Measurements from ENCODE around the gene C3orf20.
A peak's percentile ranks its signal among the peaks of the same experiment; 100 is the strongest.

C3orf20 gene

DNA sequence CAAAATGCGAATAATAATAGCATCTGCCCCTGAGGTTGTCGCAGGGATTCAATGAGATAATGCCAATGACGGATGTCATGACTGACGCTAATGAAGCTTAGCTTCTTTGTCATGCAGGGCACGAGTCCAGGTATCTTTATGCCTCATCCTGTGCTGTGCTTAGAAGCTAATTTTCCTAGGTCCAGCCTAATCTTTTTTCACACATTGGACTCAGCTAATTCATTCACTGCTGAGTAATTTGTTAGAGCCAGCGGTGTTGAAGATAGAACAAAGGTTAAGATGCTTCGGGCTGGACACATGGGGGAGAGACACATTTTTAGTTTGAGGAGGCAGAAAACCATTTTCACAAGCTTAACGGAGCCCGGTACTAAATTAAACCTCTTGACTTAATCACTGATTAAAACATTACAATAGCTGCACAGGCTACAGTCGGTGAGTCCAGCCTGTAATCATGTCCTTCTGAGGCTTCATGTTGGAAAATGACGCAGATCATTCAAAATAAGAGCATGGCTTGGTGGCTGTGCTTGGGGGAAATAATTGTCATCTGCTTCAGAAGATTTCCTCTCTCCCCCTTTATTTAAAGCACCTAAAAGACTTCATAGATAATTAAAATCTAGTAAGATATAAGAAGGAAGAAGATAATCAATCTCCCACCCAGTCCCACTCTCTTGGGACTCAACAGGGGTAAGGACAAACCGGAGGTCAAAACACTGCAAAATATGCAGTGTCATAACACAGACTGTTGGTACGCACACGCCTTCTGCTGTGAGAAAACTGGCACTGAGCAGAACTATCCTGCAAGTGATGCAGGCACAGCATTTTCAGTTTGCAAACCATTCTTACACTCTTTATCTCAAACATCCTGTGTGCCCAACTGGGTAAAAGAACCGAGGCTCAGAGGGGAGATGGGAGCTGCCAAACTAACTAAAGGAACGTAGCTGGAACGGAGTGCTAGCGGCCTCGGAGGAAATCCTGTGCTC lies 26.7 kb upstream of the C3orf20 start:
- H3K9me3 ChIP-seq (ENCODE audit: low read length): no peaks in the 10 kb centered on the region
- H3K27me3 ChIP-seq (ENCODE audit: insufficient read depth, low read length): peaks cover 4% of the 10 kb centered on the region; the same call in 1 of the 2 replicates
- H2AFZ ChIP-seq (ENCODE audit: low read length): no peak overlapping the region
- H3K79me2 ChIP-seq (ENCODE audit: insufficient read depth, low read length): peaks cover 16% of the 10 kb centered on the region
- H3K27ac ChIP-seq (ENCODE audit: low read depth, low read length, poor library complexity, severe bottlenecking): no peak overlapping the region
- no peaks in the 10 kb centered on the region for H4K20me1 ChIP-seq (ENCODE audit: insufficient read depth, low read length)
- no peak overlapping the region for H3K4me2 ChIP-seq (ENCODE audit: low read length)
- no peaks in the 10 kb centered on the region for H3K36me3 ChIP-seq (ENCODE audit: insufficient read depth, low read length)
- no peaks in the 10 kb centered on the region for H3K9me2 ChIP-seq (ENCODE audit: low read depth, low read length)
- H3K9ac ChIP-seq (ENCODE audit: low read length): no peak overlapping the region
- no peak overlapping the region for H3K4me3 ChIP-seq (ENCODE audit: low read depth, low read length, poor library complexity, severe bottlenecking)
- H3F3A ChIP-seq (ENCODE audit: insufficient read depth, low read length): no peaks in the 10 kb centered on the region
- no peak for TF ChIP-seq EZH2 (IDR thresholded peaks at IDR 0.05; ENCODE audit: borderline replicate concordance, low read length)
- TF ChIP-seq, protein P1, sequence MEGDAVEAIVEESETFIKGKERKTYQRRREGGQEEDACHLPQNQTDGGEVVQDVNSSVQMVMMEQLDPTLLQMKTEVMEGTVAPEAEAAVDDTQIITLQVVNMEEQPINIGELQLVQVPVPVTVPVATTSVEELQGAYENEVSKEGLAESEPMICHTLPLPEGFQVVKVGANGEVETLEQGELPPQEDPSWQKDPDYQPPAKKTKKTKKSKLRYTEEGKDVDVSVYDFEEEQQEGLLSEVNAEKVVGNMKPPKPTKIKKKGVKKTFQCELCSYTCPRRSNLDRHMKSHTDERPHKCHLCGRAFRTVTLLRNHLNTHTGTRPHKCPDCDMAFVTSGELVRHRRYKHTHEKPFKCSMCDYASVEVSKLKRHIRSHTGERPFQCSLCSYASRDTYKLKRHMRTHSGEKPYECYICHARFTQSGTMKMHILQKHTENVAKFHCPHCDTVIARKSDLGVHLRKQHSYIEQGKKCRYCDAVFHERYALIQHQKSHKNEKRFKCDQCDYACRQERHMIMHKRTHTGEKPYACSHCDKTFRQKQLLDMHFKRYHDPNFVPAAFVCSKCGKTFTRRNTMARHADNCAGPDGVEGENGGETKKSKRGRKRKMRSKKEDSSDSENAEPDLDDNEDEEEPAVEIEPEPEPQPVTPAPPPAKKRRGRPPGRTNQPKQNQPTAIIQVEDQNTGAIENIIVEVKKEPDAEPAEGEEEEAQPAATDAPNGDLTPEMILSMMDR (IDR thresholded peaks at IDR 0.05; ENCODE audit: low read length): no peak
- H3K4me1 ChIP-seq (ENCODE audit: insufficient read depth, low read length, severe bottlenecking): peaks cover 20% of the 10 kb centered on the region

DNA sequence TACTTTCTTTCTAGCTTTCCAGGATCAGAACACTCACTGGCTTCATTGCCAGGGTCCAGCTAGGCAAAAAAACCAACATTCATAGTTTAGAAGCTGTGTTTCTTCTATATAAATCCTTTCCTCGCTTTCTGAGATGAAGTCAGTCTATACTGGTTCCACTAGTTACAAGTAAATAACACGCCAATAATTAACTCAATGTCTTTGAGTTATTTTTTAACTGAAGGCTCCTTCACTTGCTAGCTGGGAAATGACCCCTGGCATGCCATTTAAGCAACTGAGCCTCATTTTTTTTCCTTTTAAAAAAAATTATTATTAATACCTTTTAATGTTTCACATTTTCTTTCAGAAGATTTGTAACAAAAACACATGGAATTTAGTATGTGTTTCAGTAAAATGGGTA lies 25.5 kb upstream of the C3orf20 start:
- TF ChIP-seq, protein P1 (IDR thresholded peaks at IDR 0.05; ENCODE audit: low read length): no peak
- no peak for TF ChIP-seq EZH2 (IDR thresholded peaks at IDR 0.05; ENCODE audit: borderline replicate concordance, low read length)
- Histone ChIP-seq H3K4me3 (ENCODE audit: low read depth, low read length, poor library complexity, severe bottlenecking) (no peak overlapping the region), H2AFZ (ENCODE audit: low read length) (no peak overlapping the region), H3K79me2 (ENCODE audit: insufficient read depth, low read length) (peaks cover 26% of the 10 kb centered on the region), H3K4me2 (ENCODE audit: low read length) (no peak overlapping the region), H3K9me3 (ENCODE audit: low read length) (no peaks in the 10 kb centered on the region), H3K4me1 (ENCODE audit: insufficient read depth, low read length, severe bottlenecking) (peaks cover 30% of the 10 kb centered on the region), H3K27me3 (ENCODE audit: insufficient read depth, low read length) (peaks cover 1% of the 10 kb centered on the region; the same call in 1 of the 2 replicates), H3F3A (ENCODE audit: insufficient read depth, low read length) (no peaks in the 10 kb centered on the region), H3K27ac (ENCODE audit: low read depth, low read length, poor library complexity, severe bottlenecking) (no peak overlapping the region), H3K9me2 (ENCODE audit: low read depth, low read length) (no peaks in the 10 kb centered on the region), H3K9ac (ENCODE audit: low read length) (no peak overlapping the region), H4K20me1 (ENCODE audit: insufficient read depth, low read length) (no peaks in the 10 kb centered on the region), H3K36me3 (ENCODE audit: insufficient read depth, low read length) (peaks cover 5% of the 10 kb centered on the region; the same call in 1 of the 2 replicates)

DNA sequence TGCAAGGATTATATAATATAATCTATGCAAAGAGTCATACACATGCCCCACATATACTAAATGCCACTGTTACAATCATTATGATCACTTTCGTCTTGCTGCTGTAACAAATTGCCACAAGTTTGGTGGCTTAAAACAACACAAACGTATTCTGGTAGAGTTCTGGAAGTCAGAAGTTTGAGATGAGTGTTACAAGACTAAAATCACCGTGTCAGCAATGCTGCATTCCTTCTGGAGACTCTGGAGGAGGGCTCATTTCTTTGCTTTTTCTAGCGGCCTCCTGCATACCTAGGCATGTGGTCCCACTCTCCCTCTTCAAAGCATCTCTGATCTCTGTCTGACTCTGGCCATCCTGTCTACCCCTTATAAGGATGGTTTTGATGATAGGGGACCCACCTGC lies 24.7 kb upstream of the C3orf20 start:
- Histone ChIP-seq H3K36me3 (ENCODE audit: insufficient read depth, low read length) (peaks cover 12% of the 10 kb centered on the region; the same call in 1 of the 2 replicates), H3K4me3 (ENCODE audit: low read depth, low read length, poor library complexity, severe bottlenecking) (peak overlapping the region; percentile 83), H4K20me1 (ENCODE audit: insufficient read depth, low read length) (no peaks in the 10 kb centered on the region), H3K27ac (ENCODE audit: low read depth, low read length, poor library complexity, severe bottlenecking) (no peak overlapping the region), H3K27me3 (ENCODE audit: insufficient read depth, low read length) (no peaks in the 10 kb centered on the region), H3K9ac (ENCODE audit: low read length) (no peak overlapping the region), H3K79me2 (ENCODE audit: insufficient read depth, low read length) (peaks cover 26% of the 10 kb centered on the region), H3K9me3 (ENCODE audit: low read length) (no peaks in the 10 kb centered on the region), H3K4me2 (ENCODE audit: low read length) (peak overlapping the region; percentile 51), H2AFZ (ENCODE audit: low read length) (no peak overlapping the region), H3K4me1 (ENCODE audit: insufficient read depth, low read length, severe bottlenecking) (peaks cover 30% of the 10 kb centered on the region), H3K9me2 (ENCODE audit: low read depth, low read length) (no peaks in the 10 kb centered on the region), H3F3A (ENCODE audit: insufficient read depth, low read length) (no peaks in the 10 kb centered on the region)
- no peak for TF ChIP-seq EZH2 (IDR thresholded peaks at IDR 0.05; ENCODE audit: borderline replicate concordance, low read length)

Data from OCI-LY1 (cell line).